SK-N-SH treated with all-trans-retinoic acid at 6 μM for 48 hours (cell line): ENCODE data around the gene ARHGAP26.
A peak's percentile ranks its signal among the peaks of the same experiment; 100 is the strongest.

ENCODE experiments used
- ATAC-seq: fragments of 200-7000 bp; cut with Tn5 transposase; 3 replicates; pipeline ENCODE4 v1.9.1; 2020; ENCODE audit warnings: mild to moderate bottlenecking, moderate library complexity
- BACH2 ChIP-seq: fragments of 250-450 bp; sonication (Bioruptor Pico); IDR thresholded peaks from 2 replicates; pipeline ENCODE4 v1.9.0; 2021; ENCODE audit warnings: mild to moderate bottlenecking, borderline replicate concordance
- CSDC2 ChIP-seq: fragments of 250-450 bp; sonication (Bioruptor Pico); IDR thresholded peaks from 2 replicates; pipeline ENCODE4 v1.5.0; 2020; ENCODE audit warnings: mild to moderate bottlenecking, moderate library complexity
- GLIS3 ChIP-seq: fragments of 250-450 bp; sonication (Bioruptor Pico); IDR thresholded peaks from 2 replicates; pipeline ENCODE4 v1.5.0; 2020; ENCODE audit warnings: mild to moderate bottlenecking, moderate library complexity
- ISL1 ChIP-seq: fragments of 250-450 bp; sonication (Bioruptor Pico); IDR thresholded peaks from 2 replicates; pipeline ENCODE4 v2.1.2; 2022; ENCODE audit warnings: mild to moderate bottlenecking, moderate library complexity
- OSR1 ChIP-seq: fragments of 250-450 bp; sonication (Bioruptor Pico); IDR thresholded peaks from 2 replicates; pipeline ENCODE4 v1.8.0; 2022; ENCODE audit warnings: moderate library complexity, mild to moderate bottlenecking, inconsistent platforms
- PPARA ChIP-seq: fragments of 250-450 bp; sonication (Bioruptor Pico); IDR thresholded peaks from 2 replicates; pipeline ENCODE4 v1.5.0; 2020; ENCODE audit warnings: mild to moderate bottlenecking, borderline replicate concordance
- RARB ChIP-seq: fragments of 250-450 bp; sonication (Bioruptor Pico); IDR thresholded peaks from 2 replicates; pipeline ENCODE4 v1.8.0; 2021; ENCODE audit warnings: mild to moderate bottlenecking, moderate library complexity
- TCF4 ChIP-seq: fragments of 250-450 bp; sonication (Bioruptor Pico); IDR thresholded peaks from 2 replicates; pipeline ENCODE4 v1.8.0; 2021; ENCODE audit warnings: mild to moderate bottlenecking, moderate library complexity, borderline replicate concordance
- ZC3H10 ChIP-seq: fragments of 250-450 bp; sonication (Bioruptor Pico); IDR thresholded peaks from 2 replicates; pipeline ENCODE4 v1.5.1; 2021; ENCODE audit warnings: mild to moderate bottlenecking, moderate library complexity
- ZFP30 ChIP-seq: fragments of 450-650 bp; formaldehyde crosslinking; IDR thresholded peaks from 2 replicates; pipeline ENCODE4 v1.5.0; 2022; ENCODE audit warnings: mild to moderate bottlenecking, moderate library complexity
- ZNF565 ChIP-seq: fragments of 450-650 bp; formaldehyde crosslinking; conservative IDR thresholded peaks from 2 replicates; pipeline ENCODE4 v1.5.0; 2020; ENCODE audit warnings: low read depth, mild to moderate bottlenecking, moderate library complexity
- ZNF8 ChIP-seq: fragments of 450-650 bp; formaldehyde crosslinking; IDR thresholded peaks from 2 replicates; pipeline ENCODE4 v1.5.0; 2020; ENCODE audit warnings: mild to moderate bottlenecking, moderate library complexity
- TF ChIP-seq, protein P1 (sequence below): fragments of 250-450 bp; sonication (Bioruptor Pico); IDR thresholded peaks from 2 replicates; pipeline ENCODE4 v1.8.0; 2021; ENCODE audit warnings: low read depth, mild to moderate bottlenecking, moderate library complexity, borderline replicate concordance
- TF ChIP-seq, protein P2 (sequence below): fragments of 250-450 bp; sonication (Bioruptor Pico); IDR thresholded peaks from 2 replicates; pipeline ENCODE4 v1.8.0; 2020; ENCODE audit warnings: mild to moderate bottlenecking, moderate library complexity, borderline replicate concordance
- TF ChIP-seq, protein P3 (sequence below): fragments of 250-450 bp; sonication (Bioruptor Pico); IDR thresholded peaks from 2 replicates; pipeline ENCODE4 v1.5.1; 2021; ENCODE audit warnings: mild to moderate bottlenecking, moderate library complexity
- TF ChIP-seq, protein P4 (sequence below): fragments of 250-450 bp; sonication (Bioruptor Pico); IDR thresholded peaks from 2 replicates; pipeline ENCODE4 v1.5.0; 2020; ENCODE audit warnings: mild to moderate bottlenecking, moderate library complexity
- TF ChIP-seq, protein P5 (sequence below): fragments of 250-450 bp; sonication (Bioruptor Pico); IDR thresholded peaks from 2 replicates; pipeline ENCODE4 v1.5.1; 2020; ENCODE audit warnings: low read depth, mild to moderate bottlenecking, moderate library complexity

The ARHGAP26 gene

DNA sequence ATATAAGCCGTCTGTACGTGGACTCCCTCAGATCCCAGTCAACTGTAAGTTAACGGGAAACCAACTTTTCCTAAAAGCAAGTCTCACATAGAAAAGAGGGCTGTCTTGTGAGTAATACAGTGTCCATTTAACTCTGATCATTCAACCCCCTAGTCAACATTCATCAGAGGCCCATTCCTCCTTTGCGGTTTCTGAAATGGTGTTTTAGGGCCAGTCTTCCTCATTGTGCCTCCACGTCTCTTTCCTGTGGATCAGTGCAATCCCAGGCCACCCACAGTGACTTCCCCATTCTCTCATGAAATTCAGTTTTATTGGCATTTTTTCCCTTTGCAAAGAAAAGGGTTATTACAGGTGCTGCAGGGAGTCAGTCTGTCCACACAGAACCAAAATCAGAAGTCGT is 371.5 kb downstream of the ARHGAP26 start:
- ATAC-seq = no peak
- TF ChIP-seq, protein P1, sequence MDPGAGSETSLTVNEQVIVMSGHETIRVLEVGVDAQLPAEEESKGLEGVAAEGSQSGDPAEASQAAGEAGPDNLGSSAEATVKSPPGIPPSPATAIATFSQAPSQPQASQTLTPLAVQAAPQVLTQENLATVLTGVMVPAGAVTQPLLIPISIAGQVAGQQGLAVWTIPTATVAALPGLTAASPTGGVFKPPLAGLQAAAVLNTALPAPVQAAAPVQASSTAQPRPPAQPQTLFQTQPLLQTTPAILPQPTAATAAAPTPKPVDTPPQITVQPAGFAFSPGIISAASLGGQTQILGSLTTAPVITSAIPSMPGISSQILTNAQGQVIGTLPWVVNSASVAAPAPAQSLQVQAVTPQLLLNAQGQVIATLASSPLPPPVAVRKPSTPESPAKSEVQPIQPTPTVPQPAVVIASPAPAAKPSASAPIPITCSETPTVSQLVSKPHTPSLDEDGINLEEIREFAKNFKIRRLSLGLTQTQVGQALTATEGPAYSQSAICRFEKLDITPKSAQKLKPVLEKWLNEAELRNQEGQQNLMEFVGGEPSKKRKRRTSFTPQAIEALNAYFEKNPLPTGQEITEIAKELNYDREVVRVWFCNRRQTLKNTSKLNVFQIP (CRISPR knock-in tag) = no peak

DNA sequence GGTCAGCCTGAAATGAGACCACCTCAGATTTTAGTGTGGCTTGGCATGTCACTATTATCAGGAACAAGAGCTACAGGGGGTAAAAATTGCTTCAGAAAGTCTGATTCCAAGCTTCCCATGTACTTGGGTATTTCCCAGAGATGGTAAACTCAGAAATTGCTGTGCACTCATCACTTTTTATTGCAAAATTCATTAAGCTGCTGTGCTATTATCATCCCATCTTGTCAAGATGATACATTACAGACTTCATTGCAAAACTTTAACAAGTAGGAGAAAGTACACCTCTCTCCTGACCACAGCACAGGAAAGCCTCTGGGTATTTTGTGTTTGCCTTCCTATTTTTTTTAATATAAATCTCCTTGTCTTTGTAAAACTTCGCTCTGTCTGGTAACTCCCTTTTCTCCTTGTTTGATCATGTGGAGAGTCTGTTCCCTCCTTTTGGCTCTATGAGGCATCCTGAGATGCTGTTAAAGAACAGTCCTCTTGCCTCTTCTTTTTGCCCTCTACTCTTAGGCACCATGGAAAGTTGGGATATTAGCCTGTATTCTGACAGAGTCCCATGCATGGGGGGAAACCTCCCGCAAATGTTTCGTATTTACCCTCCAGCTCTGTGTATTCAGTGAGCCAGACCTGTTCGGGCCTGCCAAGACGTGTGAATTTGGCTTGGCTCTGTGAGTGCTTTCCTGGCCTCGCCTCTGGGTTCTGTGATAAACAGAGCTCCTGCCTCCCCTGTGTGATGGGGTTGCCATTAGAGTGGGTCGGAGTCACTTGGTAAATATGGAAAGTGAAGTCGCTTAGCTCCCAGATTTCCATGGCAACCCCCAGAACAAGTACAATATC is 372.6 kb downstream of the ARHGAP26 start:
- TF ChIP-seq PPARA (CRISPR knock-in tag) (no peak), ISL1 (CRISPR knock-in tag) (peak; percentile 56)
- ATAC-seq = peak; percentile 36; the same call in 2 of the 3 replicates

DNA sequence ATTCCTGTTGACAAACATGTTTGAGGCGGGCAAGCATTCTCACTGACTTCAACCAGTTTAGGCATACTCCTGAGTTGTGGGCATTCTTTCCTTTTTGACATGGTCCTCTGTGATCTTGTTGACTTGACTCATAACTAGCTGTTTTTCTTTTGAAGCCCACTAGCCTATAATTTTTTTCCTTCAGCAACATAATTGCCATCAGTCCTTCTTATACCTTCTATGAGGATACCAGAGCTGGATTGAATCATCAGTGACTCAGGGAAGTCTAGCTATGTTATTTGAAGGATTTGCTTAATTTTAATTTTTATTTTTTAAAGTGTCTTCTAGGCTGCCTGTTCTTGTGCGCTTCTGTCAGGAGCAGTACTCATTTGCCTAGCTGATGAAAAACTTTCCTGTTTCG is 373.8 kb downstream of the ARHGAP26 start:
- TF ChIP-seq BACH2 (CRISPR knock-in tag) (no peak), OSR1 (CRISPR knock-in tag) (no peak), TCF4 (CRISPR knock-in tag) (no peak), ISL1 (CRISPR knock-in tag) (no peak), ZNF8 (no peak), ZFP30 (CRISPR knock-in tag) (no peak), ZC3H10 (CRISPR knock-in tag) (no peak), RARB (no peak), GLIS3 (CRISPR knock-in tag) (no peak)
- TF ChIP-seq, protein P2, sequence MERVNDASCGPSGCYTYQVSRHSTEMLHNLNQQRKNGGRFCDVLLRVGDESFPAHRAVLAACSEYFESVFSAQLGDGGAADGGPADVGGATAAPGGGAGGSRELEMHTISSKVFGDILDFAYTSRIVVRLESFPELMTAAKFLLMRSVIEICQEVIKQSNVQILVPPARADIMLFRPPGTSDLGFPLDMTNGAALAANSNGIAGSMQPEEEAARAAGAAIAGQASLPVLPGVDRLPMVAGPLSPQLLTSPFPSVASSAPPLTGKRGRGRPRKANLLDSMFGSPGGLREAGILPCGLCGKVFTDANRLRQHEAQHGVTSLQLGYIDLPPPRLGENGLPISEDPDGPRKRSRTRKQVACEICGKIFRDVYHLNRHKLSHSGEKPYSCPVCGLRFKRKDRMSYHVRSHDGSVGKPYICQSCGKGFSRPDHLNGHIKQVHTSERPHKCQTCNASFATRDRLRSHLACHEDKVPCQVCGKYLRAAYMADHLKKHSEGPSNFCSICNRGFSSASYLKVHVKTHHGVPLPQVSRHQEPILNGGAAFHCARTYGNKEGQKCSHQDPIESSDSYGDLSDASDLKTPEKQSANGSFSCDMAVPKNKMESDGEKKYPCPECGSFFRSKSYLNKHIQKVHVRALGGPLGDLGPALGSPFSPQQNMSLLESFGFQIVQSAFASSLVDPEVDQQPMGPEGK (CRISPR knock-in tag) = no peak
- TF ChIP-seq, protein P3, sequence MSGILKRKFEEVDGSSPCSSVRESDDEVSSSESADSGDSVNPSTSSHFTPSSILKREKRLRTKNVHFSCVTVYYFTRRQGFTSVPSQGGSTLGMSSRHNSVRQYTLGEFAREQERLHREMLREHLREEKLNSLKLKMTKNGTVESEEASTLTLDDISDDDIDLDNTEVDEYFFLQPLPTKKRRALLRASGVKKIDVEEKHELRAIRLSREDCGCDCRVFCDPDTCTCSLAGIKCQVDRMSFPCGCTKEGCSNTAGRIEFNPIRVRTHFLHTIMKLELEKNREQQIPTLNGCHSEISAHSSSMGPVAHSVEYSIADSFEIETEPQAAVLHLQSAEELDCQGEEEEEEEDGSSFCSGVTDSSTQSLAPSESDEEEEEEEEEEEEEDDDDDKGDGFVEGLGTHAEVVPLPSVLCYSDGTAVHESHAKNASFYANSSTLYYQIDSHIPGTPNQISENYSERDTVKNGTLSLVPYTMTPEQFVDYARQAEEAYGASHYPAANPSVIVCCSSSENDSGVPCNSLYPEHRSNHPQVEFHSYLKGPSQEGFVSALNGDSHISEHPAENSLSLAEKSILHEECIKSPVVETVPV = no peak
- TF ChIP-seq, protein P4, sequence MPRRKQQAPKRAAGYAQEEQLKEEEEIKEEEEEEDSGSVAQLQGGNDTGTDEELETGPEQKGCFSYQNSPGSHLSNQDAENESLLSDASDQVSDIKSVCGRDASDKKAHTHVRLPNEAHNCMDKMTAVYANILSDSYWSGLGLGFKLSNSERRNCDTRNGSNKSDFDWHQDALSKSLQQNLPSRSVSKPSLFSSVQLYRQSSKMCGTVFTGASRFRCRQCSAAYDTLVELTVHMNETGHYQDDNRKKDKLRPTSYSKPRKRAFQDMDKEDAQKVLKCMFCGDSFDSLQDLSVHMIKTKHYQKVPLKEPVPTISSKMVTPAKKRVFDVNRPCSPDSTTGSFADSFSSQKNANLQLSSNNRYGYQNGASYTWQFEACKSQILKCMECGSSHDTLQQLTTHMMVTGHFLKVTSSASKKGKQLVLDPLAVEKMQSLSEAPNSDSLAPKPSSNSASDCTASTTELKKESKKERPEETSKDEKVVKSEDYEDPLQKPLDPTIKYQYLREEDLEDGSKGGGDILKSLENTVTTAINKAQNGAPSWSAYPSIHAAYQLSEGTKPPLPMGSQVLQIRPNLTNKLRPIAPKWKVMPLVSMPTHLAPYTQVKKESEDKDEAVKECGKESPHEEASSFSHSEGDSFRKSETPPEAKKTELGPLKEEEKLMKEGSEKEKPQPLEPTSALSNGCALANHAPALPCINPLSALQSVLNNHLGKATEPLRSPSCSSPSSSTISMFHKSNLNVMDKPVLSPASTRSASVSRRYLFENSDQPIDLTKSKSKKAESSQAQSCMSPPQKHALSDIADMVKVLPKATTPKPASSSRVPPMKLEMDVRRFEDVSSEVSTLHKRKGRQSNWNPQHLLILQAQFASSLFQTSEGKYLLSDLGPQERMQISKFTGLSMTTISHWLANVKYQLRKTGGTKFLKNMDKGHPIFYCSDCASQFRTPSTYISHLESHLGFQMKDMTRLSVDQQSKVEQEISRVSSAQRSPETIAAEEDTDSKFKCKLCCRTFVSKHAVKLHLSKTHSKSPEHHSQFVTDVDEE (CRISPR knock-in tag) = no peak
- TF ChIP-seq, protein P5, sequence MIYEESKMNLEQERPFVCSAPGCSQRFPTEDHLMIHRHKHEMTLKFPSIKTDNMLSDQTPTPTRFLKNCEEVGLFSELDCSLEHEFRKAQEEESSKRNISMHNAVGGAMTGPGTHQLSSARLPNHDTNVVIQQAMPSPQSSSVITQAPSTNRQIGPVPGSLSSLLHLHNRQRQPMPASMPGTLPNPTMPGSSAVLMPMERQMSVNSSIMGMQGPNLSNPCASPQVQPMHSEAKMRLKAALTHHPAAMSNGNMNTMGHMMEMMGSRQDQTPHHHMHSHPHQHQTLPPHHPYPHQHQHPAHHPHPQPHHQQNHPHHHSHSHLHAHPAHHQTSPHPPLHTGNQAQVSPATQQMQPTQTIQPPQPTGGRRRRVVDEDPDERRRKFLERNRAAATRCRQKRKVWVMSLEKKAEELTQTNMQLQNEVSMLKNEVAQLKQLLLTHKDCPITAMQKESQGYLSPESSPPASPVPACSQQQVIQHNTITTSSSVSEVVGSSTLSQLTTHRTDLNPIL = no peak
- ATAC-seq = peak; percentile 54

DNA sequence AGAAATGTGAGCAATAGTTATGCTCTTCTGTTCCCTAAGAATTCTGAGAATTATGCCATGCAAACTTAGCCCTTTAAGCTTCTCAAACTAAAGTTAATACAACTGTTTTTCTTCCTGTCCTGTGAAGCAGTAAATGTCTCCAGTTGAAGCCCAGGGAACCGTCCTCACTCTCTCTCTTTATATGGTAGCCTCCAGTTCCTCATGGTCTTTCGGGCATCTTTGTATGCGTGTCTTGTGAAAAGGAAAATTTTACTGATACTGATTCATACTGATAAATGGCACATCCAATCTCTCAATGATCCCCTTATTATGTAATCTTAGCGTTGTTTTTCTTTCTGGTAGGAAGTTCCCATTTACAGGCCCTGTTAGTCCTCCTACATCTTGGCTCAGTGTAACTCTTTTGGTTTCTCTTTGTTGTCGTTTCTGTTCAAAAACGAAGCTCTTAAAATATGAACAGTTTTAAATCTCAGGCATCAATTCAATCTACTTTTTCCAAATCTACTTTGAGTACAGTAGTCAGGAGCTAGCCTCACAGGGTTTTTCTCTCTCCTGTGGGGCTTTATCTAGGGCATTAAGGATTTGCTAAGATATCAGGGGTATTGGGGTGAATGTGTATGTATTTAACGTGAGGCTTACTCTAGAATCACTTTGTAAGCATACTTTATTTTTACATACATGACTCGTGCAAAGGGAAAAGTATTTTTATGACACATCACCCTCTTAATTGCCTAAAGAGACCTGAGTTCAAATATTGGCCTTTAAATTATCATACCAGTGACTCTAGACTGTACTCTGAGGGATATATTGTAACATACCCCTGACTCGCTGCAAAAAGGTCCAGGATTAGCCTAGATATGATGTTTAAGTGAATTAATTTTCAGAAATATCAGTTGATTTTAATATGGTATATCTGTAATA is 375.3 kb downstream of the ARHGAP26 start:
- no peak for ATAC-seq
- TF ChIP-seq CSDC2 (CRISPR knock-in tag) = no peak
- no peak for TF ChIP-seq ZNF565
- no peak for TF ChIP-seq TCF4 (CRISPR knock-in tag)
- TF ChIP-seq, protein P5 = no peak
- TF ChIP-seq ZC3H10 (CRISPR knock-in tag) = no peak
- TF ChIP-seq, protein P3 = no peak
